ENCODE results near the gene SLC39A1.

Gene SLC39A1

DNA sequence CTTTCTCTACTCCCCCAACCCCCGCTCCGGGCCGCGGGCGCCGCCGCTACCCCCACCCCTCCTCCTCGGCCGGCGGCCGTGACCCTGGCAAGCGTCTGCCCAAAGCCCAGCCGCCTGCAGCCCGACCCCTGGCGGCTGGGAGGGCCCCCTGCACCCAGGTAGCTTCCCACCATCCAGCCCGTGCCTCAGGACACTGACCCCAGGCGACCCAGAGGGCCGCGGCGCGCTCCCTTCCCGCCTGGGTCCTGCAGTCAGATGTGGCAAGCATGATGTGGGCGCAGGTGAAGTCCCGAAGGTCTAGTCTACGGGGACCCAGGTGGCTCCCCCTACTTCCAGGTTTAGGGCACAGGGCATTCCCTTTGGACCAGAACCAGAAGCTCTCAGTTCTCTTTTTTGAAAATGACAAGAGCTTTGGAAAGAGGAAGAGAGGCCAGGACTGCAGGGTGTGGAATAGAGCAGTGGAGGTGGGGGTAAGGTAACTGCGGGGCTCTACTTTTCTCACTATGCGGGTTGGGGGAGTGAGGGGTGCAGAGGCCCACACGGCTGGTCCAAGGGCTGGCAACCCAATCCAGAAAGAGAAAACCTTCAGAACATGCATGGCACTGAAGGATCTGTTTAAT is 16.6 kb downstream of the SLC39A1 start, which contains the start of gene DENND4B:
Gene DENND4B, minus strand, starts transcription at position 97 of the 620 bp plus-strand sequence. CDS start 2,344 bp downstream, outside the sequence.
- DNase-seq = peak; percentile 63

DNA sequence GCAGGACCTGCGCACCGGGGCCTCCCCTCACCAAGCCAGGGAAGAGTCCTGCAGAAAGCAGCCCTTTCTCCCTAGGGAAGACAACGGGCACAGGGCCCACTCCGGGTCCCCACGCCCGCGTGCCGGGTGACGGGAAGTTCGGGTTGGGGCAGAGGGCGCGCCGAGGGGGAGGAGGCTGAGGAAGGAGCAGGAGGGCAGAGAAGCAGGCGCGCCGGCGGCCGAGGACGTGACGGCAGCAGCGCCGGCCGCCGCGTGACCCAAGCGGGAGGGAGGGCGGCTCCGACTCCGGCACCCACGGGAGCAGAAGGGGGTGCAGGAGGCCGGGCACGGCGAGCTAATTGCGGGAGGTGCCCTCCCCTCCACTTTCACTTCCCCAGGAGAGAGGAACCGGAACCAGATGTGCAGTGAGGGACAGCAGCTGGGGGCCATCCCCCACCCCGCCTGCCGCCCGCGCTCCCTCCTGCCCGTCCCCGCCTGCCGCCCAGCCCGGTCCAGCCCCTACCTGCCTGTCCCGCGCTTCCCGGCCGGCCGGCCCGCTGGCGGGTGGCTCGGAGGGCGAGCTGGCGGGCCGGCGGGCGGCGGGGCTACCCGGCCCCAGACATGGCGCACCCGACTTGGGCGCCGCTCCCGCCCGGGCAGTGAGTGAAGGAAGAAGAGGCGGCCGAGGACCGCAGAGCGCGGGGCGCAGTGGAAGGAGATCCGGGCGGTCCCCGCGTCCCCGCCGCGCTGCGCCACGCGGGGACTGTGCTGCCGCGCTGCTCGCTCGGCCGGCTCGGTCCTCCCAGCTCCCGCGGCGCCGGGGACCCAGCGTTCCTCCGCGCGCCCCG is 17.3 kb downstream of the SLC39A1 start:
- peak; percentile 67 for DNase-seq

DNA sequence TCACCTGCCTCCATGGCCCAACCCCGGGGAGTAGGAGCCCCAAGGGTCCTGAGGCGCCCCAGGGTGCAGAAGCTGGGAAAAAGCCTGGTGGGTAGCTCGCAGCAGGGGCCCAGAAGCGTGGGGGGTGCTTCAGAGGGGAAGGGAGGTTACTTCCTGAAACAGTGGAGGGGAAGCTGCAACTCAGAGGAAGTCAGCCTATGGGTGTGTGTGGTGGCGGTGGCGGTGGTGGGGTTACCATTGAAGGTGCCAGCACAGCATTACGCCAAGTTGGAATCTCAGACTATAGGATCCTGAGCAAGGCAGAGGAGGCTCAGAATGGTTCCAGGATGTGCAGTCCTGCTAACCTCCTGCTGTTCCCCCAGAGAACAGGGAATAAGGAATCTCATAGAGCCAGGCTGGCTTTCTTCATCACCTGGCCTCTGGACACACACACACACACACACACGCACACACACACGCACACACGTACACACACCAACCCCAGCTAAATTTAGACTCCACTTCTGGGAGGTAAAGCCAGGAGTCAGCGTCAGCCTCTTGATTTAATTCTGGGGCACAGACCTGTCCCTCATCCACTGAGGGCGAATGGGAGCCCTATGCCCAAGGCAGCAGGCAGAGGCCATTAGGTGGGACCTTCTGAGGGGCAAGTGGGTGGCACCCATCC is 18.1 kb downstream of the SLC39A1 start:
- DNase-seq = peak; percentile 79

DNA sequence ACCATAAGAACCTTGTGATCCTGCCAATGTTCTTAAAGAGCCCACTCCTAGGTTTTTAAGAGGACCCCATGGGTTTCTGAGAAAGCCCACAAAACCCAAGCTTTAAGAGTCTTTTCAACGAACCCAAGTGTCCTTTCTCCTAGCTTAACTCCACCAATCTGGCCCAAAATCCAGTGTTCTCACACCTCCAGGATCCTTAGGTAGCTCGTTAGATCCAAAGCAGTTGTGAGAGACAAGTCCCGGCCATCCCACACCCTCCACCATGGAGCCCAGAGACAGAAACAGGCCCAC is 18.6 kb downstream of the SLC39A1 start:
- no peak for DNase-seq

DNA sequence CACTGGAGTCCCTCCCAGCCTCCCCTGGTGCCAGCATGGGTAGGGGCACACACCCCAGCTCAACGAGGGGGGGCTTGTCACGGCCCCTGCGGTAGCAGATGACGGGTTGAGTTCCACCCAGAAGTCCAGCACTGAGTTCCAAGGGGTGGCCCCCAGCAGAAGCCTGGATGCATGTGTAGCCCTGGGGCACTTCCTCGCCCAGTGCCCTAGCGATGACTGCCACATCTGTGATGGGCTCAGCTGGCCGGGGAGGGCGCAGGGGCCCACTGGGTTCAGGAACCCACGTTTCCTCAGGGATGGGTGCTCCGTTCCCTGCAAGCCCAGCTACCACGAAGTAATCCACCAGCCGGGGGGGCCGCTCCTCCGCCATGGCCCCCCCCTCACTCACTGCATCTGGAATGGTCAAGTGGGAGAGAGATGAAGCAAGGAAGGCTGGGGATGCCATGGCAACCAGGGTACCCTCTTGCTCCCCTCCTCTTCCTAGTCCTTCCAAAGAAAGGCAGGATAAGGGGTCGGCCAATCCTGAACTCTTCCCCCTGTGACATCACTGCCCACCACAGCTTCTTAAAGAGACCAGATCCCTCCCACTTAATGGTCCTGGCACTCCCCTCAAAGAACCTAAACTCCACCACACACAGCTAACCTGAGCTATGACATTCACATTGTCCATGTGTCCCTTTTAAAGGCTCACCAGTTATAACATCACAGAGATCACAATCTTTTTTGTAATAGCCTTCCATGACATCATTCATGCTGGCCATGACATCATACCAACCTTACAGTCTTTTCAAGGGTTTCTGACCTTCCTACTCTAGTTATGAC is 19.1 kb downstream of the SLC39A1 start:
- DNase-seq = no peak

DNA sequence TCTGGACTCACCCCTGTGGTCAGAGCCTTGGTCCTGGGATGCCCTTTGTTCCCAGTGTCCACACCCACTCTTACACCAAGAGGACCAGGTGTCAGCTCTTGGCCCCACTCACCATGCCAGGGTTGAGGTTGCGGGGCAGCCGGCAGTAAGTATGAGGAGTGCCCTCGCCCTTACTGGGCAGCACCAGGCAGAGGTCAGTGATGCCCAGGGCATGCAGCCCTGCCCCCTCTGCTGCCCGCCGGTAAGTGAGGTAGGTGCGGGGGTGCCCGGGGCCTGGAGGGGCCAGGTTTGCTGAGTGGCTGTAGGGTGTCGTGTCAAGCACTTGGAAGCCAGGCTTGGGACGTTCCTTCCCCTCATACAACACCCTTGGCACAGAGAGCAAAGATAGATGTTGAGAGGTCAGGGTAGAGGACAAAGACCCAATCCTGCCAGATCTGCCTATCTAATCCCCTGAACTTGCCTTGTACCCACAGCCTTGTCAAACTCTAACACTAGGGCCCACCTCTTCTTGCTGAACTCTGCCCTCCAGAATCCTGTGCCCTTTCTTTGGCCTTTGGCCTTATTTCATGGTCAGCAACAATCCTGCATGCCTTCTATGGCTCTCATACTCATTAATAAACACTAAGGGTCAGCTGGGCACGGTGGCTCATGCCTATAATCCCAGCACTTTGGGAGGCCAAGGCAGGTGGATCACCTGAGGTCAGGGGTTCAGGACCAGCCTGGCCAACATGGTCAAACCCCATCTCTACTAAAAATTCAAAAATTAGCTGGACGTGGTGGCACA is 20.4 kb downstream of the SLC39A1 start:
- no peak for DNase-seq

DNA sequence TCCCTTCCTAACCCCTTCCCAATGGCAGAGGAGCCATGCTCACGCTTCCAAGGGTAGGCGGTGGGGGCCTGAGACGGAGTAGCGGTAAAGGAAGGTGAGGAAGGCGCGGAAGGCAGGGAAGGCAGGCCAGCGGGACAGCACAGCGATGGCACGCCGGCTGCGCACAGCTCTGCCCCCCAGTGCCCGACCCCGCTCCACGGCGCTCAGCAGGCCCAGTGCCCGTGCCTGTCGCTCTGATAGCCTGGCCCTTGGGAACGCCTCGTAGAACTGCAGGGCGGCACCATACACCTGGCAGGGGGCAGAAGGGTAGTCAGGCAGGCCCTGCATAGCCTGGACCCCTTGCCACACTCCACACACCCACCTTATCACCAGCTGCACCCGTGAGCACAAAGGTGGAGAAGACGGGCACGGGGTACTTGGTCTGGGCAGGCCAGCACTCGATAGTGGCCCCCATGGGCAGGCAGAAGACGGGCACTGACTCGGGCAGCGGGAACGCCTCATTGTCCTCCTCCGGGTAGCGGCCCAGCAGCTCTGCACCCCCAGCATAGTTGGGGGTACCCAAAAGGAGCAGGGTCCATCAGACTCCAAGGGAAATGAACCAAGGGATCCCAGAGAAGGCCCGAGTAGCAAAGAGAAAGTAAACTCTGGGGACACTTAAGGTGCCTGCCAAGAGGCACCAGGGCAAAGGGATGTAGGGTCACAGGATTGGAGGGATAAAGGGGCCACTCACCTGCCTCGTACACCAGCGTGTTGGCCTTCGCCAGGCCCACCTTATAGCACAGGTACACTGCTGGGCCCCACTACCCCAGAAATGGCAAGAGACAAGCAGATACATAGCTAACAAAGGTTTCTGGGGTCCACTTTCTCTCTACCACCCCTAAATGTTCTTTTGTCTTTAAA is 21.3 kb downstream of the SLC39A1 start:
- DNase-seq = no peak

DNA sequence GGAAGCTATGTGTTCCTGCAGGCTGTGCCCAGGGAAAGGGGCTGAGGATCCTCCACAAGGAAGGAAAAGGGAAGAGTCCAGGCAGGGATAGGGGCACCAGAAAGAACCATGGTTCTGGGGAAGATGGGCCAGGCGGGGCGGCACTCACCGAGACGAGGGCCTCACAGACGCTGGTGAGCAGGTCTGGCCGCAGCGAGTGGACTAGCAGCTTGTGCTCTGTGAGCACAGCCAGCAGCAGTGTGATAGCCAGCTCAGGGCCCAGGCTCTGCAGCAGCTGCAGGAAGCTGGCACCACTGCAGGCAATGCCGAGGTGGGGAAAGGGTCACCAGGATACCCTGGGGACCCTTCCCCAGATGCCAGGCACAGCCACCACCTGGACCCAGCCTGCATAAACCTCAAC is 22.6 kb downstream of the SLC39A1 start:
- no peak for DNase-seq

DNA sequence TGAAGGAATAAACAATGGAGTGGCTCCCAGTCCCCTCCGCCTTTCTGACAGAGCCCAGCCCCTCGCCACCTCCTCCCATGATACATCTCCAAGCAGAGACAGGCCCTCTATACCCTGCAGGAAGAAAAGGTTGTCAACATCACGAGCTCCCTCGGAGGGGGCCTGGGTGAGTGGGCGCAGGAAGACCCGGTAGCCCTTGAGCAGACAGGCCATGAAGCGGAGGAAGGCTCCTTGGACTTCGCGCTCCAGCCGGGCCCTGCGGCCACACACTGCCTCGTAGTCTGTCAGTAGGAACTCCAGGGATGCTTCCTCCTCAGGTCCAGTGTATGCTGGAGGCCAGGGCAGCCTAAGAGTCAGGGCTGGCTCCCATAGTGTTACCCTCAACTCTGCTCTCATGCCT is 23.9 kb downstream of the SLC39A1 start:
- DNase-seq = no peak

DNA sequence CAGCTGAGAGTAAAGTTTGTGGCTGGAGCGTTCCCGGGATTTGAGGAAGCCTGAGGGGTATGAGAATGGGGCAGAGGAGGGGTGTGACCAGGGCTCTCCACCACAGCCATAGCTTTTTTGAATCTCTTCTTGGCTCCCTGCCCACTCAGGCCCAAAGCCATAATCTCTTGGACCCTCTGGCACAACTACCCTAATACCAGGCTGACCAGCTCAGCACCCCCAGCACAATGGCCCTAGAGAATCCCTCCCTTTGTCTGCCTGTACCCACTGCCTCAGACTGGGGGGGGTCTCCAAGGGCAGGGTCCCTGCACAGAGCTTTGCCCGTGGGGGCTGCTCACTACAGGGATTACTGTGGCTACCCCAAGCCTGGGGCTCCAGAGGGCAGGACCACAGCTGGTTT is 24.3 kb downstream of the SLC39A1 start:
- no peak for DNase-seq

DNA sequence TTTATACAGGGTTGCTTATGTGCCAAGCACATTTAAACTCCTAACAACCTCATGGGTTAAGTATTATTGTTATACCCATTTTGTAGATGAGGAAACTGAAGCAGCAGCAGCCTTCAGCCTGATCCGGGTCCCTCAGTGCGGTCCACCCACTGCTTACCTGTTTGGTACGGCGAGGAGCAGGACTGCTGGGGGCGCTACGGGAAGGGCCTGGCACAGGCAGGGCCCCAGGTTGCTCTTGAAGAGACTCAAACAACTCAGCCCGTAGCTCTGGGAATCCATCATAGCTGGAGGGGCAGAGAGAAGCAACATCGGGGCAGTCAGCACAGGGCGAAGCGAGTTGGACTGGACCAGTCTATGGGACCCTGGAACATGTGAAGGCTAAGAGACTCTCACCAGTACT is 26.0 kb downstream of the SLC39A1 start:
- DNase-seq = no peak

DNA sequence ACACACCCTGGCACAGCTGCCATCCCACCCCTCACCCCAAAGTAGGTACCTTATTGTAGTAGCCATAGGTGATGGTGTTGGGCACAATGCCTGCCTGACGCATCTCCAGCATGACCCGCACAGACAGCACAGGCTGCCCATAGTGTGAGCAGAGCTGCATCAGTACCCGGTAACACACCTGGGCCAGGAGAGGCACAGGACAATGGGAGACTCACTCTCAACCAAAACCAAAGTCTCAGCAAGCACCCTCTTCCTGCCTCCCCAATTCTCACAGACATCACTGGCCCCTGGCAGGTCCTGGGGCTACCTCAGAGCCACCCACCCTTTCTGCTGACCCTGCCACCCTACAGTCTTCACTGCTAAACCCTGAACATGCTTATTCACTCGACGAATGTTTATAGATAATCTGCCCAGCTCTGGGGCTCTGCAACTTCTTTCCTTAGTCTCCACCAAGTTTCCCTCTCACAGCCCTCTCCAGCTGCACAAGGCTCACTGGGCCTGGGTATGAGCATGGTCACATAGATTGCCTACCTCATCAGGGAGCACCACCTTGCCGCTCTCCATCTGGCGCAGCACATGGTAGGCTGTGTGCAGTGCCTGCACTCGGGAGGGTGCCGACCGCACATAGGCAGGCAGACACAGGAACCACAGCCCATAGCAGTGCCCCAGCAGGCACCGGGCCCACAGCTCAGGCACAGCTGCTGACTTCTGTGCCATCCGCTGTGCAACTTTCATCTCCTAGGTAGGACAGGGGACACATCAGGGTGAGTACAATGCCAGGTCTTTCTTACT is 27.1 kb downstream of the SLC39A1 start:
- DNase-seq = no peak

DNA sequence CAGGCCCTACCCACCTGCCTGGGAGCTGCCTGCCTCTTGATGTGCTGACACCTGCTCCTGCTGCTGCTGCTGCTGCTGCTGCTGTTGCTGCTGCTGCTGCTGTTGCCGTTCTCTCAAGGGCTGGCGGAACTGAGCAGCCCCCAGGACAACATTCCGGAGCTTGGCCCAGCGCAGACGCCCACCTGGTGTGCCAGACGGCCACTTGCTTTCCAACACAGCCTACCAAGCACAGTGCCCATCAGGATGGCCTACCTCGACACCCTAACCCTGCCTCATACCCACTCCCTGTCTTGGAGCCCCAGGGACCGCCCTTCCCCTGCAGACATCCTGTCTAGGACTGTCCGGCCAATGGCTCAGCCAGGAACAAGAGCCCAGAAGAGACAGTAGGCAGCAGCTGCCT is 28.6 kb downstream of the SLC39A1 start:
- no peak for DNase-seq

DNA sequence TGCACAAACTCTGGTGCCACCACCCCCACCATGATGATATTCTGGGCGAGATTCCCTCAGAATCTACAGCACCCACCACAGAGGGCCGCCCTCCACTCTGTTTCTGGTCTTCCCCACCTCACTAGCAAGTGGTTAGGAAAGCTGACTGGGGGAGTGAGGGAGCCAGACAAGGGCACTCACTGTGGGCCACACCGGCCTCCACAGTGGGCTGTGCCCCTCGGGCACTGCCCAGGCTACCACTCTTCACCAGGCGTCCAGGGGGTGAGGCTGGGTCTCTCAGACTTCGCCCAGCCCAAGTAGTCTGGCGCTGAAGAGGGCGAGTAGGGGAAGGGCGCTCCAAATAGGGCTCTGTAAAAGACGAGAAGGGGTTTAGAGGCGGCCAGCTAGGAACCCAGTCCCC is 29.4 kb downstream of the SLC39A1 start:
- DNase-seq = no peak

DNA sequence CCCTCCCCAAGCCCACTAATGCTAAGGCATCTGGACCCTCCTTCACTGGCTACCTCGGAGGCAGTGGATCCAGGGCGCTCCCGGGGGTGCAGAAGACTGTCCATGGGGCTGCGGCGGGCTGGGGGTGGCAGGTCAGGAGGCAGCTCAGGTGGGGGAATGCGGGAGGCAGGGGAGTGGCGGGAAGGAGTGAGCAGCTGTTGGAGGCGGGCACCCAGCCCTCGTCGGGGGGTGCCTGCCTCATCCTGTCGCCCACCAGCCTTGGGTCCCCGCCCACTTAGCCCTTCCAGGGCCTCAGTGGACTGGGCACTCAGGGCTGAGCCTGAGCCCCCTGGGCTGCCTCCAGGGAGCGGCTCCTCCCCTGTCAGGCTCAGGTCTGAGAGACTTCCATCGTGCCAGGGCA is 29.9 kb downstream of the SLC39A1 start:
- no peak for DNase-seq

DNA sequence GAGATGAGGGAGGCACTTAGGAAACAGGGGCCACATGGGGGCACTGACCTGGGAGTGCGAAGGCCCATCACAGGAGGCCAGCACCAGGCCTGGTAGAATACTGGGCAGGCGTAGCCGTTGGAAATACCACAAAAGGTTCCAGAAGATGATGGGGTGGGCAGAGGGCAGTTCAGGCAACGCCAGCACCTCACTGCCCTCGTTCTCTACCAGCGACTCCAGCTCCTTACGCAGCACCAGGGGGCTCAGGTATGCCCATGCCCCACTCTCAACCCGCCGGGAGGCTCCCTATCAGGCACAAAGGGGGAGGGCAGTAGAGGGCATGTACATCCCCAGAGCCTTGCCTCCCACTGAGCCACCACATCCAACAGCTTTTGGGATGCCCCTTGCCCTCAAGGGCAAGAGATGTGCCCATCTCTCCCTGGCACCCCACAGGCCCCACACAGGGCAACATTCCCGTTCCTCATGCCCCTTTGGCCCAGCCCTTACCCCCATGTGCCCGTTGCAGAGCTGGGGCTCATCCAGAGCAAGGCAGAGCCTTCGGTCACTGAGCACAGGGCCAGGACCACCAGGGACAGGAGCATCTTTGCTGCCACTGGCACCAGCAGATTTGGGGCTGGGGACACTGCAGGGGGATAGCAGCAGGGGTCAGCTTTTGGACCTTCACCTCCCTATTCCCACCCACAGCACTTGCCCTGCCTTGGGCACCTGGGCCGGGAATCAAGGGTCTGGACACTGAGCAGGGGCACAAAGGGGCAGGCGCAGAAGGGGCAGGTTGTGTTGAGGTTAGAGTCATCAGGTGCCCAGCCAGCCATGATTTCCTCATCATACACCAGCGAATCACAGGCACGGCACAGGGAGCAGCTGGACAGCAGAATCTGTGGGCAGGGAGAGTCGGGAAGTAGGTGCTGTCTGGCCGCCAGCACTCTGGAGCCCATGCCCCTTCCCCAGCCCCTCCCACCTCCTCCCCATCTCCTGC is 30.9 kb downstream of the SLC39A1 start:
- DNase-seq = no peak

DNA sequence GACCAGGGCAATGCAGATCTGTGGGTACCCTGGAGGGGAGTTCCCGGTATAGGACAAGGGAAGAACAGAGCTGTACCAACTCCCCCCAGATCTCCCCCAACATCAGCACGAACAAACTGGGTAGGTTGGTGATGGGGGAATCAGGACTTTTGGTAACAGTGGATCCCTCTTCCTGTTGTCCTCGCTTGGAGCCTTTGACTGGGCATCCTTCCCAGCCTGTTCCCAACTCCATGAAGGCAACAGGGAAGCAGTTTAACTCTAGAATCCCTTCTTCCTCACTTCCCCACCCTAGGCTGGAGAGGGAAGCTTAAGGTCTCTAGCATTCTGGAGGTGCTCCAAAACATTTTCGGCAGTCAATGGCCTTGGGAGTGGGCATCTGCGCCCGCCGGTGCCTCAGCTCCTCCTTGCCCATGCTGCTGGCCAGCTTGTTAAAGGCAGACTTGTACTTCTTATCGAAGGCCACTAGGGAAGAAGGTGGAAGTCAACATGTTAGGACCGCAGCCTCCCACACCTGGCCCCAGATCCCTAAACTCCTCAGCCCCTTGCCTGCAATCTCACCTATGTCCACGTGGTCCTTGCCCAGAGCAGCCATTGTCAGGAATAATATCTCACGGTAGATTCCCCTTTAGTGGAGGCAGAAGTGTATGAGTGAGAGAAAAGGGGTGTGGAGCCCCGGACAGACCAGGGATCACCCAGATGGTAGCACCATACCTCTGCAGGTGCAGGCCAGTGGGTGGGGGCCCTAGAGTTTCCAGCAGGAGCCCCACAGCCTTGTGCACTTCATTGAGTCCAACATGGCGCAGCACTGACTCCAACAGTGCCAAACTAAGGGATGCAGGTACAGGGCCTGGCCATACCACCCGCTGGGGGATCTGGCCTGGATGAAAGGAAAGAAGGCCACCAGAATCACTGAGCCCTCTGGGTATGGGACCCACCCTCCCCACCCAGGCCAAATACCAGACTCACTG is 33.1 kb downstream of the SLC39A1 start:
- no peak for DNase-seq

DNA sequence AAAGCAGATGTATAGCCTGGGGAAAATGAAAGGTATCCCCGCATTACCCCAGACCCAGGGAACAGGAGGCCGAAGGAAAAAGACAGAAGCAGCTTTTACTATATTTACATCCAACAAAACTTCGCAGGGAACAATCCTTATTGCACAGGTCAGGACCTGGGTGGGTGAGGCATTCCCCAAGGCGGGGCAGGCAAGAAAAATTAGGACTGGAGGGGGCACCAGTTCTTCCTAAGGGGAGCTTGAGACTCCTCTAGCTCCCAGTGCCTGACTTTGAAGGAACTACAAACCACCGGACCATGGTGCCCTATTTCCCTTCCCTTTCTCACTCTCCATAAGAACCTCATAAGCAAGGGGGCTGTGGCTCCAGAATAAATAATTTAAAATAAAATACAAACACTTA is 33.9 kb downstream of the SLC39A1 start:
- DNase-seq = no peak

All from effector CD4-positive, alpha-beta T cell (primary cell).